22Rv1 (cell line): ENCODE data around the gene CHID1.

Source experiments
- ZFX ChIP-seq: fragments of 450-650 bp; IDR thresholded peaks from 2 replicates; pipeline ENCODE4 v1.6.1; 2017; ENCODE audit warnings: antibody characterized with exemption, borderline replicate concordance
- TF ChIP-seq, protein P1 (sequence below): fragments of 450-650 bp; IDR thresholded peaks from 2 replicates; pipeline ENCODE4 v1.5.1; 2017; ENCODE audit warnings: mild to moderate bottlenecking

DNA sequence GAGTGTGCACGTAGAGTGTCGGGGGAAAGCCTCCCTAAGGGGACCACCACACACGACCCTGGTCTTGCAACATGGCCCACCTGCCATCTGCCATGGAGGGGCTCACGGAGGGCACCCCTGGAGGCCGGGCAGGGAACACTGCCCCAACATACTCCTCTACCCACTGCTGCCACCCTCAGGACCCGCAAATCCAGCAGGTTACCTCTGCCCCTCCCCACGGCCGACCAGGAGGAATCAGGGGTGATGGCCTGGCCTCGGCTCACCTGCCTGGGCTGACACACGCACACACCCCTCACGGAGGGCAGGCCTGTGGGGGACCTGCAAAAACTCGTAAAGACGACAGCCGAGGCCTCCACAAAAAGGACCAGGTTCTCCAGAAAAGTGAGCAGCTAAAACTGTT, 30.2 kb downstream of the CHID1 start:
- TF ChIP-seq, protein P1, sequence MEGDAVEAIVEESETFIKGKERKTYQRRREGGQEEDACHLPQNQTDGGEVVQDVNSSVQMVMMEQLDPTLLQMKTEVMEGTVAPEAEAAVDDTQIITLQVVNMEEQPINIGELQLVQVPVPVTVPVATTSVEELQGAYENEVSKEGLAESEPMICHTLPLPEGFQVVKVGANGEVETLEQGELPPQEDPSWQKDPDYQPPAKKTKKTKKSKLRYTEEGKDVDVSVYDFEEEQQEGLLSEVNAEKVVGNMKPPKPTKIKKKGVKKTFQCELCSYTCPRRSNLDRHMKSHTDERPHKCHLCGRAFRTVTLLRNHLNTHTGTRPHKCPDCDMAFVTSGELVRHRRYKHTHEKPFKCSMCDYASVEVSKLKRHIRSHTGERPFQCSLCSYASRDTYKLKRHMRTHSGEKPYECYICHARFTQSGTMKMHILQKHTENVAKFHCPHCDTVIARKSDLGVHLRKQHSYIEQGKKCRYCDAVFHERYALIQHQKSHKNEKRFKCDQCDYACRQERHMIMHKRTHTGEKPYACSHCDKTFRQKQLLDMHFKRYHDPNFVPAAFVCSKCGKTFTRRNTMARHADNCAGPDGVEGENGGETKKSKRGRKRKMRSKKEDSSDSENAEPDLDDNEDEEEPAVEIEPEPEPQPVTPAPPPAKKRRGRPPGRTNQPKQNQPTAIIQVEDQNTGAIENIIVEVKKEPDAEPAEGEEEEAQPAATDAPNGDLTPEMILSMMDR = no peak
- TF ChIP-seq ZFX = no peak
